ENCODE measurements around the gene ACSM3. TPM values are rescaled to one million over a fixed set of nuclear protein-coding genes. Genes with fewer than 3 reads are reported as not detected.

ACSM3 gene
- total and polyA plus RNA-seq, 9 of the 15 experiments (the other 6 are each of a cell fraction or from before 2014, with no cell fraction given): 112 to 420 (median 182) TPM

DNA sequence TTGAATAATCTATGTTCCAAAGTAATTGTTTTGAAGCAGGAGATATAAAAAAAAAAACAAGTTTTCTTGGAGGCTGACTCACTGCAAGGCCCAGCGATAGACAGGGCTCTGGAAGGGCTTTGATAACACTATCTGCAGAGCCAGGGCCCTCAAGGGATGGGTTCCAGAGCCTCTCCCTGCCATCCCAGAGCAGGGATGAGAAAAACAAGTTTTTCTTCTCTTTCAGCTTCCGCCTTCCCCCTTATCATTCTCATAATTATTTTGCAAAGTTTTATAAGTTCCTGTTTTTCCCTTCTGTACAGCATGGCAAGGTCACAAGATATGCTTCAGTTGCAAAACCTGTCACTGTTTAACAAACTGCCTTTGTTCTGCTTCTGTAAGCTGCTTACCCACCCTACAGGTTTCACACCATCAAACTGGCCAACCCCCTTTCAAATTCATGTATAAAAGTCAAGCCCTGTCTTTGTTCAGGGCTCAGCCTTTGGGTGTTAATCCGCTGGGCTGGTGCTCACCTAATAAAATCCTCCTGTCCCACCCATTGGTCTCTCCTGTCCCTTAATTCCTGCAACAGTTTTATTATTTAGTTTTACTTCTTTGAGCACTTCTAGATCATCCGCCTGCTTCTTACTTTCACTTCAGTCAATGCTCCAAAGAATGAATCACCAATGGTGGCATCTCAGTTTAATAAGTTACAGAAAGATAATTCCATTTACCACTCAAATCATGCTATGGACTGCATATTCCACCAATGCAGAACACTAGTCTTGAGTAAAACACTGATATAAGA lies 16.6 kb upstream of the ACSM3 start (continued):
- 0 out of 2 replicates have a peak, but pooled peaks have one; percentile 25 for TF ChIP-seq ZNF224 (CRISPR knock-in tag; IDR thresholded peaks at IDR 0.05)
- TF ChIP-seq, protein P1, sequence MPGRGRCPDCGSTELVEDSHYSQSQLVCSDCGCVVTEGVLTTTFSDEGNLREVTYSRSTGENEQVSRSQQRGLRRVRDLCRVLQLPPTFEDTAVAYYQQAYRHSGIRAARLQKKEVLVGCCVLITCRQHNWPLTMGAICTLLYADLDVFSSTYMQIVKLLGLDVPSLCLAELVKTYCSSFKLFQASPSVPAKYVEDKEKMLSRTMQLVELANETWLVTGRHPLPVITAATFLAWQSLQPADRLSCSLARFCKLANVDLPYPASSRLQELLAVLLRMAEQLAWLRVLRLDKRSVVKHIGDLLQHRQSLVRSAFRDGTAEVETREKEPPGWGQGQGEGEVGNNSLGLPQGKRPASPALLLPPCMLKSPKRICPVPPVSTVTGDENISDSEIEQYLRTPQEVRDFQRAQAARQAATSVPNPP (IDR thresholded peaks at IDR 0.05; ENCODE audit: borderline replicate concordance, insufficient read depth, insufficient read length): no peak
- no peak for TF ChIP-seq ZNF696 (CRISPR knock-in tag; conservative IDR thresholded peaks at IDR 0.05)
- TF ChIP-seq ZNF24 (IDR thresholded peaks at IDR 0.05): 0 out of 2 replicates have a peak, but pooled peaks have one; percentile 50
- peak; percentile 61; the same call in 1 of the 2 replicates for TF ChIP-seq HLTF (IDR thresholded peaks at IDR 0.05)
- TF ChIP-seq EGR1 (conservative IDR thresholded peaks at IDR 0.05): no peak
- TF ChIP-seq RB1 (IDR thresholded peaks at IDR 0.05; ENCODE audit: low read depth): no peak
- no peak for TF ChIP-seq RFX7 (CRISPR knock-in tag; IDR thresholded peaks at IDR 0.05)
- TF ChIP-seq ZNF133 (CRISPR knock-in tag; IDR thresholded peaks at IDR 0.05): no peak
- TF ChIP-seq NEUROD1 (IDR thresholded peaks at IDR 0.05; ENCODE audit: borderline replicate concordance, low read depth, low read length, partially characterized antibody): peak; percentile 93
- TF ChIP-seq TFAM (CRISPR knock-in tag; conservative IDR thresholded peaks at IDR 0.05): no peak
- TF ChIP-seq ZFP36 (IDR thresholded peaks at IDR 0.05; ENCODE audit: low read depth, low read length, partially characterized antibody): no peak
- TF ChIP-seq HEY1 (CRISPR knock-in tag; IDR thresholded peaks at IDR 0.05; ENCODE audit: borderline replicate concordance): no peak
- TF ChIP-seq ZNF766 (CRISPR knock-in tag; conservative IDR thresholded peaks at IDR 0.05): peak; percentile 91
- TF ChIP-seq IFI16 (CRISPR knock-in tag; IDR thresholded peaks at IDR 0.05): no peak; the same call in 1 of the 2 replicates
- TF ChIP-seq PHF20 (IDR thresholded peaks at IDR 0.05; ENCODE audit: partially characterized antibody): no peak
- TF ChIP-seq SMARCB1 (IDR thresholded peaks at IDR 0.05; ENCODE audit: insufficient read length, low read depth): no peak
- TF ChIP-seq RUNX1 (IDR thresholded peaks at IDR 0.05; ENCODE audit: low read depth): 0 out of 2 replicates have a peak, but pooled peaks have one; percentile 77
- TF ChIP-seq, protein P2, sequence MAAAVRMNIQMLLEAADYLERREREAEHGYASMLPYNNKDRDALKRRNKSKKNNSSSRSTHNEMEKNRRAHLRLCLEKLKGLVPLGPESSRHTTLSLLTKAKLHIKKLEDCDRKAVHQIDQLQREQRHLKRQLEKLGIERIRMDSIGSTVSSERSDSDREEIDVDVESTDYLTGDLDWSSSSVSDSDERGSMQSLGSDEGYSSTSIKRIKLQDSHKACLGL (CRISPR knock-in tag; IDR thresholded peaks at IDR 0.05; ENCODE audit: borderline replicate concordance, poor library complexity, severe bottlenecking): no peak
- no peak for TF ChIP-seq CBFB (CRISPR knock-in tag; IDR thresholded peaks at IDR 0.05)
- TF ChIP-seq, protein P3, sequence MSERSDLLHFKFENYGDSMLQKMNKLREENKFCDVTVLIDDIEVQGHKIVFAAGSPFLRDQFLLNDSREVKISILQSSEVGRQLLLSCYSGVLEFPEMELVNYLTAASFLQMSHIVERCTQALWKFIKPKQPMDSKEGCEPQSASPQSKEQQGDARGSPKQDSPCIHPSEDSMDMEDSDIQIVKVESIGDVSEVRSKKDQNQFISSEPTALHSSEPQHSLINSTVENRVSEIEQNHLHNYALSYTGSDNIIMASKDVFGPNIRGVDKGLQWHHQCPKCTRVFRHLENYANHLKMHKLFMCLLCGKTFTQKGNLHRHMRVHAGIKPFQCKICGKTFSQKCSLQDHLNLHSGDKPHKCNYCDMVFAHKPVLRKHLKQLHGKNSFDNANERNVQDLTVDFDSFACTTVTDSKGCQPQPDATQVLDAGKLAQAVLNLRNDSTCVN (CRISPR knock-in tag; IDR thresholded peaks at IDR 0.05): no peak
- TF ChIP-seq, protein P4, sequence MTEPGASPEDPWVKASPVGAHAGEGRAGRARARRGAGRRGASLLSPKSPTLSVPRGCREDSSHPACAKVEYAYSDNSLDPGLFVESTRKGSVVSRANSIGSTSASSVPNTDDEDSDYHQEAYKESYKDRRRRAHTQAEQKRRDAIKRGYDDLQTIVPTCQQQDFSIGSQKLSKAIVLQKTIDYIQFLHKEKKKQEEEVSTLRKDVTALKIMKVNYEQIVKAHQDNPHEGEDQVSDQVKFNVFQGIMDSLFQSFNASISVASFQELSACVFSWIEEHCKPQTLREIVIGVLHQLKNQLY (CRISPR knock-in tag; conservative IDR thresholded peaks at IDR 0.05): no peak
- TF ChIP-seq, protein P5, sequence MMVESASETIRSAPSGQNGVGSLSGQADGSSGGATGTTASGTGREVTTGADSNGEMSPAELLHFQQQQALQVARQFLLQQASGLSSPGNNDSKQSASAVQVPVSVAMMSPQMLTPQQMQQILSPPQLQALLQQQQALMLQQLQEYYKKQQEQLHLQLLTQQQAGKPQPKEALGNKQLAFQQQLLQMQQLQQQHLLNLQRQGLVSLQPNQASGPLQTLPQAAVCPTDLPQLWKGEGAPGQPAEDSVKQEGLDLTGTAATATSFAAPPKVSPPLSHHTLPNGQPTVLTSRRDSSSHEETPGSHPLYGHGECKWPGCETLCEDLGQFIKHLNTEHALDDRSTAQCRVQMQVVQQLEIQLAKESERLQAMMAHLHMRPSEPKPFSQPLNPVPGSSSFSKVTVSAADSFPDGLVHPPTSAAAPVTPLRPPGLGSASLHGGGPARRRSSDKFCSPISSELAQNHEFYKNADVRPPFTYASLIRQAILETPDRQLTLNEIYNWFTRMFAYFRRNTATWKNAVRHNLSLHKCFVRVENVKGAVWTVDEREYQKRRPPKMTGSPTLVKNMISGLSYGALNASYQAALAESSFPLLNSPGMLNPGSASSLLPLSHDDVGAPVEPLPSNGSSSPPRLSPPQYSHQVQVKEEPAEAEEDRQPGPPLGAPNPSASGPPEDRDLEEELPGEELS (CRISPR knock-in tag; IDR thresholded peaks at IDR 0.05; ENCODE audit: borderline replicate concordance): no peak
- no peak for TF ChIP-seq ZNF551 (CRISPR knock-in tag; IDR thresholded peaks at IDR 0.05)

All from K562 (cell line).